Measurements from ENCODE around the gene MYO9A. TPM values are rescaled to one million over a fixed set of nuclear protein-coding genes. Genes with fewer than 3 reads are reported as not detected.

Gene MYO9A
- total RNA-seq, 4 donors from 2014 or later: 53.2 to 72.7 (median 57.2) TPM

- no peak for TF ChIP-seq CTCF (IDR thresholded peaks at IDR 0.05; ENCODE audit: low read depth)
These were observed 228.6 kb downstream of the MYO9A start for GRCh38 chr15:71889385-71889784.

- TF ChIP-seq CTCF (IDR thresholded peaks at IDR 0.05; ENCODE audit: low read depth): no peak
These were observed 229.2 kb downstream of the MYO9A start for GRCh38 chr15:71888797-71889196.

GRCh38 chr15:71885390-71885789 lies 232.6 kb downstream of the MYO9A start:
- no peak for TF ChIP-seq CTCF (IDR thresholded peaks at IDR 0.05; ENCODE audit: low read depth)

- no peak for TF ChIP-seq CTCF (IDR thresholded peaks at IDR 0.05; ENCODE audit: low read depth)
These were observed 234.5 kb downstream of the MYO9A start for GRCh38 chr15:71883447-71883846.

- TF ChIP-seq CTCF (IDR thresholded peaks at IDR 0.05; ENCODE audit: low read depth): no peak
These were observed 237.7 kb downstream of the MYO9A start for GRCh38 chr15:71880276-71880675.

GRCh38 chr15:71874245-71874644 lies 243.7 kb downstream of the MYO9A start:
- TF ChIP-seq CTCF (IDR thresholded peaks at IDR 0.05; ENCODE audit: low read depth): no peak

GRCh38 chr15:71853543-71853942 lies 264.4 kb downstream of the MYO9A start:
- TF ChIP-seq CTCF (IDR thresholded peaks at IDR 0.05; ENCODE audit: low read depth): no peak

Measured in subcutaneous adipose tissue (tissue), 4 donors.